LNCAP (cell line): ENCODE results near the gene ETS1.

ENCODE experiments used
- CTCF ChIP-seq: fragments of 450-650 bp; IDR thresholded peaks from 2 replicates; pipeline ENCODE4 v1.5.1; 2017; ENCODE audit warnings: mild to moderate bottlenecking

Gene ETS1

GRCh38 chr11:128580612-128581011, 6.7 kb downstream of the ETS1 start:
- TF ChIP-seq CTCF, result no peak

- TF ChIP-seq CTCF, result no peak
Measured at GRCh38 chr11:128579798-128580504, 7.4 kb downstream of the ETS1 start.

GRCh38 chr11:128576555-128576954, 10.8 kb downstream of the ETS1 start:
- TF ChIP-seq CTCF, result no peak

GRCh38 chr11:128575961-128576350, 11.4 kb downstream of the ETS1 start:
- TF ChIP-seq CTCF, result no peak

- TF ChIP-seq CTCF, result no peak
Measured at GRCh38 chr11:128575174-128575960, 12.0 kb downstream of the ETS1 start.

GRCh38 chr11:128574576-128575011, 12.8 kb downstream of the ETS1 start:
- no peak for TF ChIP-seq CTCF

GRCh38 chr11:128573638-128574037, 13.7 kb downstream of the ETS1 start:
- no peak for TF ChIP-seq CTCF
